SHP77 treated with DMSO at 0.1 percent for 48 hours (cell line): Measurements from ENCODE around the gene GM2A.
"Not testable (repeated sequence)": the region's sequence is repeated elsewhere in the genome, so short reads cannot be mapped to it uniquely, and the experiment has no call there.

Experiments
- DNase-seq: peaks from one replicate; lab custom pipeline; 2025; lab: John Stamatoyannopoulos, UW

Gene GM2A

DNA sequence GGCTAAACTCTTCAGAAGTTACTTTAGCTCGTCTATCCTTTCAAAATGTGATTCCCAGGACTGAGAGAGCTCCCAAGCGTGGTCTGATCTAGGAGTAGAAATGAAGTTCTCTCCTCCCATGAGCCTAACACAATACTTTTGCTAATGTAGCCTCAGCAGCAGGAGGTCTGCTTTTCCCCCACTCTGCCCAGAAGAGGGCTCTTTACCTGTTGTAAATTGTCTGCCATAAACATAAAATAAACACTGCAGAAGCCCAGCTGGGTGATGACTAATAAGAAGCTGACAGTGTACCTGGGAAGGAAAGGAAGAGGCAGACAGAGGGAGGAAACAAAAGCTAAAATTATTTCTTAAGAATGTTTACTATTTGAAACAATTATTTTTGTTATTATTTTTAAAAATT, 35.2 kb downstream of the GM2A start:
- DNase-seq = no peak

GRCh38 chr5:151293624-151294023, 40.6 kb downstream of the GM2A start:
- no peak for DNase-seq

- no peak for DNase-seq
Measured at GRCh38 chr5:151295138-151295537, 42.2 kb downstream of the GM2A start.

GRCh38 chr5:151295791-151296477, 42.9 kb downstream of the GM2A start:
- DNase-seq = no peak

GRCh38 chr5:151296478-151296830, 43.5 kb downstream of the GM2A start:
- DNase-seq = no peak

DNA sequence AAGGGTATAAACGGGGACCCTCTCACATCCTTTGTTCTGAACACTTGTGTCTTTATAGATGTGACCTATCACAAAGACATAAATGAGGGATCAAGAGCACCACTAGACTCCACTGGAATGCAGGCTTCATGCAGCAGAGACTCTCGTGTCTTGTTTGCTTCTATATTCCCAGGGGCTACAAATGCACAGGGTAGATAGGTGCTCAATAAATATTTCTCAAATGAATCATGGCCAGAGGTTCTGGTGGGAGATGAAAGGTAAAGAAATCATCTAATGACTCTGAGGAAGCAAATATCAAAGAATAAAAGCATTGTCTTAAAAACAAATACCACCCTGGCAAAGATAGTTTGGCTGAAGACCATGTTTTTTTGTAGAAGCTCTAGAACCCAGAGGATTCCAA, 44.0 kb downstream of the GM2A start:
- no peak for DNase-seq

DNA sequence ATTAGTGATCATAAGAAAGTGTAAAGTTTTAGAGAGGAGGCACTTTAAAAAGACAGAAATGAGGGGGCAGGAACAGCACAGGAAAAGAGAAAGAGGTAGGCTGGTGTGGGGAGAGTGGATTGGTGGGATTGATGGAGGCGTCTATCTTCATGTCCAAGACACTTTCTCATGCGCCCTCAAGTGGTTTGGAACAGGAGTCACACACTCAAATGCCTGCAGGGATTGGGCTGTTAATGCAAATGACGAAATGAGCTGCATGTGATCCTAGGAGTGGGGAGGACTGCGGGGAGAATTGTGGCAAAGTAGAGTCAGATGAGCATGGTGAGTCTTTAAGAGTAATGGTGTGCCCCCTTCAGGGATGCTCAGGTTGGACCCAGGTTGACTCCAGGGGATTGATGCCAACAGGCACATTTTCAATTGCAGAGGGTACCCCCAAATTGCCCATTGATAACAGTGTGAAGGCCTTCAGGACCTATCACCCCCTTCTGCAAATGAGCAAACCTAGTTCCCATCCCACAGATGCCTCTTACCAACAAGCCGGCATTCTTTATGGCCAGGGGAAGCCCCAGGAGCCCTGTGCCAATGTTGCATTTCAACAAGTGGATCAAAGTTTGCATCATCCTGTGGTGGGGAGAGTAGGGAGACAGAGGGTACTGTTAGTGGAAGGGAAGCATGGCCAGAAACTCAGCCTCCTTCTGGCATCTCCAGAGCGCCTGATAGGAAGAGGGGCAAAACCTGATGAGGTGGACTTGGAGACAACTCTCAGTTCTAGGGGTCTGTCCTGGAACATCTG, 45.3 kb downstream of the GM2A start:
- DNase-seq = no peak

GRCh38 chr5:151303666-151304065, 50.7 kb downstream of the GM2A start, which contains the start of gene SLC36A3:
Gene SLC36A3 (minus strand): TSS chr5:151303766. CDS start chr5:151303354, 412 bp downstream.
- DNase-seq = no peak

GRCh38 chr5:151309266-151309665, 56.3 kb downstream of the GM2A start:
- DNase-seq = not testable (repeated sequence)

DNA sequence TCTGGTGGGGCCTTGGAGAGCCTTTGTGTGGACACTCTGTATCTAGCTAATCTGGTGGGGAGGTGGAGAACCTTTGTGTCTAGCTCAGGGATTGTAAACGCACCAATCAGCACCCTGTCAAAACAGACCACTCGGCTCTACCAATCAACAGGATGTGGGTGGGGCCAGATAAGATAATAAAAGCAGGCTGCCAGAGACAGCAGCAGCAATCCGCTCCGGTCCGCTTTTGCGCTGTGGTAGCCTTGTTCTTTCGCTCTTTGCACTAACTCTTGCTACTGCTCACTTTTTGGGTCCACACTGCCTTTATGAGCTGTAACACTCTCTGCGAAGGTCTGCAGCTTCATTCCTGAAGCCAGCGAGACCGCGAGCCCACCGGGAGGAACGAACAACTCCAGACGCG, 56.8 kb downstream of the GM2A start:
- not testable (repeated sequence) for DNase-seq

GRCh38 chr5:151310932-151311331, 57.9 kb downstream of the GM2A start:
- no peak for DNase-seq

- no peak for DNase-seq
Measured at GRCh38 chr5:151312756-151313324, 59.9 kb downstream of the GM2A start.

- no peak for DNase-seq
Measured at GRCh38 chr5:151313357-151313756, 60.4 kb downstream of the GM2A start.

DNA sequence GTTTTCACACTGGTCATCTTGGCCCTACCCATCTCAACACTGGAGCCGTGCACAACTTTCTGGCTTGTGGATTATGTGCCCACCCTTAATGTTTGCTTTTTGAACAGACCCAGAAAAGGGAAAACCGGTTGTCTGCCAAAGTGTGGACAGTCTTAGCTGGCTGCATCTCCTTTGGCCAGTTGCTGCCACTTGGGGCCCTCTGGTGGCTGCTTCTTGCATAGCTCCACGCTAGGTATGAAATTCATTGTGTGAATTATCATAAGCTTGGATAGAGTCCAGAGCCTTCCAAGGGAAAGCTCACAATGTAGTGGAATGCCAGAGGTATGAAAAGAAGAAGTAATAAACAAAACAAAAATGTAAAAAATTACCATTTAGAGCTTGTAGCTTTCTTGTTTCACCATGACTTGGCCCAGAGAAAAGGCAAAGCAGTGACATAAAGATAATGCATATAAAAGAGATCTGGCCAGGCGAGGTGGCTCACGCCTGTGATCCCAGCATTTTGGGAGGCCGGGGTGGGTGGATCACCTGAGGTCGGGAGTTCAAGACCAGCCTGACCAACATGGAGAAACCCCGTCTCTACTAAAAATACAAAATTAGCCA, 63.1 kb downstream of the GM2A start:
- DNase-seq = no peak

DNA sequence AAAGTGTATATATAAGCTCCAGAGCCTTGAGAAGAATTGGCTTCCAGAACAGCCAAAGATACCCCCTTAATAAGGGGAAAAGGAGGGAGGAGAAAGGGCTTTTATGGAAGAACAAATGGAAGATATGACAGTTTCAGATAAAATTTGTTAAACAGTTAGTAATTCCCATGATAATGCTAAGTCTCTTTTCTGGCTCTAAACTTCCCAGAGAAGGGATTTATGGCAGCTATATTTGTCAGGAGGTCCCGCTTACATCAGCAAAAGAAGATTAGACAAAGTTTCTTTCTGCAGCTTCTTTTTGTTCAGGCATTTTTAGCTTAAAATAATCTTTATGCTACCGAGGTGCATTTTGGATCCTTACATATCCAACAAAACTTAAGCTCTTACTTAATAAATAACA, 64.9 kb downstream of the GM2A start:
- DNase-seq = no peak

DNA sequence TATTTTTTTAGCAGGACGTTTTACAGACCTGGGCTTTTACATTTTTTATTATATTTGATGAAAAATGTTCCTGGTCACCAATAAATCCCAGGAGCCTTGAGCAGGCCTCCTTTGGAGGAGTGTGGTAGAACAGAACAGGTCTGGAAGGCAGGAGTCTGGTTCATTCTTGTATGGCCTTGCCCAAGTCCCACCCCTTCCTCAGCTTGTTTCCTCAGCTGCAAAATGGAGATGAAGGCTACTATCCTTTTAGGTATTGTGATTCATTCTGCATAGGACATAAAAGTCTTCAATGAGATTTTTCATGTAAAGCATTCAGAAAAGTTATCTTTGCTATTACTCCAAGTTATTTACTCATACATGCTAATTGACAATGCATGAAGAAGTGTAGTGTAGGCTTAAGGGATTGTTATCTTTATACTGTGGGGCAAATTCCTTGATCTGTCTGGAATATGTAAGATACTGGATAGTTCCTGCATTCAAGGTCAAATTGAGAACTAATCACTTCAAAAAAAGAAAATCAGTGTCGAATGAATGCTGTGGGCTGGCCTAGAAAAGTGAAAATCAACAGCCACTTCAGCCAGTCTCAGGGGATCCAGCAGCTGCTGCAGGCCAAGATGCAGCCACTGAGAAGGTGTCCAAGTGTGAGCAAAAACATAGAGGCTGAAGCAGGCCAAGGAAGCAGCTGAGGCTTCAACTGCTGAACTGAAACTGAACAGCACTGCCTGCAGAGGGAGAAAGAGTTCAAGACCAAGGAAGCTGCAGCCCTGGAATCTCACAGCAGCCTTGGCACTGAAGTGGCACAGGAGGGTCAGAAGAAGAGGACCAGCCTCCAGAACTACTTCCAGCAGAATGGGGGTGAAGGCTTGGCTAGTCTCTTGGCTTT, 66.1 kb downstream of the GM2A start:
- DNase-seq = no peak
